Stimulated activated naive CD4-positive, alpha-beta T cell treated with Interleukin-2 at 50 U/mL for 16 hours (primary cell): ENCODE measurements around the gene SYT12.

Source experiments
- DNase-seq: peaks from one replicate; lab custom pipeline; 2025; lab: John Stamatoyannopoulos, UW

The SYT12 gene

GRCh38 chr11:67055812-67056211 is 32.9 kb downstream of the SYT12 start:
- no peak for DNase-seq

- DNase-seq: no peak
Measured at GRCh38 chr11:67056267-67057204, 33.6 kb downstream of the SYT12 start, which contains the start of gene RHOD. RHOD (plus strand) TSS chr11:67056847; CDS start chr11:67056903, 56 bp downstream.

GRCh38 chr11:67057205-67057672 is 34.3 kb downstream of the SYT12 start:
- DNase-seq: no peak

GRCh38 chr11:67058506-67058905 is 35.6 kb downstream of the SYT12 start:
- no peak for DNase-seq

GRCh38 chr11:67059671-67060070 is 36.7 kb downstream of the SYT12 start:
- DNase-seq: no peak

GRCh38 chr11:67060111-67060522 is 37.2 kb downstream of the SYT12 start:
- no peak for DNase-seq

- no peak for DNase-seq
Measured at GRCh38 chr11:67062526-67063373, 39.8 kb downstream of the SYT12 start.

- no peak for DNase-seq
Measured at GRCh38 chr11:67066333-67066709, 43.4 kb downstream of the SYT12 start.

- DNase-seq: peak; percentile 68
Measured at GRCh38 chr11:67071420-67072284, 48.7 kb downstream of the SYT12 start.

GRCh38 chr11:67072295-67072694 is 49.4 kb downstream of the SYT12 start:
- no peak for DNase-seq

GRCh38 chr11:67073908-67074307 is 51.0 kb downstream of the SYT12 start:
- DNase-seq: no peak

- DNase-seq: no peak
Measured at GRCh38 chr11:67076202-67076601, 53.3 kb downstream of the SYT12 start.

- no peak for DNase-seq
Measured at GRCh38 chr11:67079065-67079705, 56.3 kb downstream of the SYT12 start.

GRCh38 chr11:67082071-67082791 is 59.3 kb downstream of the SYT12 start:
- DNase-seq: no peak

GRCh38 chr11:67083786-67084366 is 60.9 kb downstream of the SYT12 start:
- DNase-seq: no peak

- DNase-seq: no peak
Measured at GRCh38 chr11:67085617-67086016, 62.7 kb downstream of the SYT12 start.

- no peak for DNase-seq
Measured at GRCh38 chr11:67090717-67091116, 67.8 kb downstream of the SYT12 start.

- DNase-seq: no peak
Measured at GRCh38 chr11:67095214-67095507, 72.2 kb downstream of the SYT12 start.

GRCh38 chr11:67098799-67099429 is 76.0 kb downstream of the SYT12 start:
- DNase-seq: no peak

GRCh38 chr11:67099831-67100324 is 76.9 kb downstream of the SYT12 start:
- no peak for DNase-seq
